ENCODE measurements around the gene MOK.

The MOK gene

DNA sequence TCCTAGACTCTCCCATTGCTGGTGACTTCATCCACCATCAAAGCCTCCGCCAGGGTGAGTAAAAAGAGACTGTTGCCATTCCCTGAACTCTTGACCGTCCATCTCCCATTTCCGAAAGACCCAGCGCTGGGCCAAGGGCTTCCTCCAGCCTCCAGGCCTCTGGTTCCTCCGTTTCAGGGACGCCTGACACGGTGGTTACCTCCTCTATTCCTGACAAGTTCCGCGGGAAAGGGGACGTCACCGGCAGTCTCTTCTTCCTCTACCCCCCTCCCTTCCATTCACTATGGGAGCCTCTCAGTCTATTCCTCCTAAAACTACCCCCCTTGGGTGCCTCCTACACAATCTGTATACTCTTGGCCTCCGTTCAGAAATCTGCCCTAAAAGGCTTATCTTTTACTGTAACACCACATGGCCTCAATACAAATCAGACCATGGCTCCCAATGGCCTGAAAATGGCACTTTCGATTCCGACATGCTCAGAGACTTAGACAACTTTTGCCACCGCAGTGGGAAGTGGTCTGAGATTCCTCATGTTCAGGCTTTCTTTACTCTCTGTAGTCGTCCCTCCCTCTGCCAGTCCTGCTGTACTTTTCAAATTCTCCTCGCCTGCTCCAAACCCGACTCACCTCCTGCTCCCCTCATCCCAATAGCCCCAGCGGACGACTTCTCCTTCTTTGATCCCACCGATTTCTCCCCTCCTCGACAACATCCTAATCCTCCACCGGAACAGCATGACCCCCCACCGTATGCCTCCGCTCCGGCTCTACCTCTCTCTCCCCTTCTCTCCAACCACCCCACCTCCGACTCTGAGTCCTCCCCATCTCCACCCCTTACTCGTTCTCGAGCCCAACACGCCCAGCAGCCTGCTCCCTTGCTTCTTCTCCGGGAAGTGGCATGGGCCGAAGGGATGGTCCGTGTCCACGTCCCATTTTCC, 70.4 kb downstream of the MOK start:
- Histone ChIP-seq H3K4me2 (ENCODE audit: low read depth, low read length) (peak overlapping the region; percentile 55; the same call in 1 of the 2 replicates), H3K4me3 (ENCODE audit: low read length) (peak overlapping the region; percentile 15; the same call in 1 of the 2 replicates)

DNA sequence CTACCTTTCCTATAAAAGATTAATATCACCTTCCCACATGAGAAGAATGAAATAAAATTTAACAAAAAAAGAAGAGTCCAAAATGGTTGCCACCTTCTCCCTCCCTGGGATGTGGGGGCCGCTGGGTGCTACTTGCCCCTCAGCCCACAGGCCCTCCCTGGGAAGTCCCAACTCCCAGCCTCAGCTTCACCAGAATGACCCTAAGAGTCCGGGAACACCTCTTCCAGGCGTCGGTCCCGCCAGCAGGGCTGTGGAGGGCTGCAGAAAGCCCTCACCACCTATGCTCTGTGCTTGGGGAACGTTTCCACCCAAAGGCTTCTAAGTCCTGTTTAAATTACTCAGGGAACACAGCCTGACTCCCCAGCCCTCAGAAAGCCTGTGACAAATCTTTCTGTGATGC, 71.9 kb downstream of the MOK start:
- H3K9me3 ChIP-seq (replicated peaks; ENCODE audit: insufficient read depth, low read length): no peaks in the 10 kb centered on the region
- no peaks in the 10 kb centered on the region for H3K36me3 ChIP-seq (replicated peaks; ENCODE audit: insufficient read depth, low read length)
- no peak for DNase-seq
- no peaks in the 10 kb centered on the region for H3F3A ChIP-seq (ENCODE audit: insufficient read depth, low read length)
- no peaks in the 10 kb centered on the region for H3K27me3 ChIP-seq (replicated peaks; ENCODE audit: insufficient read depth, low read length)
- H3K9me2 ChIP-seq (replicated peaks; ENCODE audit: insufficient read depth, low read length): no peaks in the 10 kb centered on the region
- no peak overlapping the region for H3K4me2 ChIP-seq (ENCODE audit: low read depth, low read length)
- H4K20me1 ChIP-seq (ENCODE audit: insufficient read depth, low read length): no peaks in the 10 kb centered on the region
- TF ChIP-seq, protein P1, sequence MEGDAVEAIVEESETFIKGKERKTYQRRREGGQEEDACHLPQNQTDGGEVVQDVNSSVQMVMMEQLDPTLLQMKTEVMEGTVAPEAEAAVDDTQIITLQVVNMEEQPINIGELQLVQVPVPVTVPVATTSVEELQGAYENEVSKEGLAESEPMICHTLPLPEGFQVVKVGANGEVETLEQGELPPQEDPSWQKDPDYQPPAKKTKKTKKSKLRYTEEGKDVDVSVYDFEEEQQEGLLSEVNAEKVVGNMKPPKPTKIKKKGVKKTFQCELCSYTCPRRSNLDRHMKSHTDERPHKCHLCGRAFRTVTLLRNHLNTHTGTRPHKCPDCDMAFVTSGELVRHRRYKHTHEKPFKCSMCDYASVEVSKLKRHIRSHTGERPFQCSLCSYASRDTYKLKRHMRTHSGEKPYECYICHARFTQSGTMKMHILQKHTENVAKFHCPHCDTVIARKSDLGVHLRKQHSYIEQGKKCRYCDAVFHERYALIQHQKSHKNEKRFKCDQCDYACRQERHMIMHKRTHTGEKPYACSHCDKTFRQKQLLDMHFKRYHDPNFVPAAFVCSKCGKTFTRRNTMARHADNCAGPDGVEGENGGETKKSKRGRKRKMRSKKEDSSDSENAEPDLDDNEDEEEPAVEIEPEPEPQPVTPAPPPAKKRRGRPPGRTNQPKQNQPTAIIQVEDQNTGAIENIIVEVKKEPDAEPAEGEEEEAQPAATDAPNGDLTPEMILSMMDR (IDR thresholded peaks at IDR 0.05; ENCODE audit: low read length): no peak
- TF ChIP-seq EZH2 (optimal IDR thresholded peaks at IDR 0.05; ENCODE audit: low read depth, low read length) (no peak), EZH2phosphoT487 (IDR thresholded peaks at IDR 0.05; ENCODE audit: low read length) (no peak)
- H3K9ac ChIP-seq (ENCODE audit: low read length): no peak overlapping the region
- no peak overlapping the region for H2AFZ ChIP-seq (ENCODE audit: low read length)
- no peaks in the 10 kb centered on the region for H3K4me1 ChIP-seq (ENCODE audit: low read length)
- no peaks in the 10 kb centered on the region for H3K79me2 ChIP-seq (ENCODE audit: low read length)
- no peak overlapping the region for H3K4me3 ChIP-seq (ENCODE audit: low read length)
- no peak overlapping the region for H3K27ac ChIP-seq (ENCODE audit: low read length)

More for the DNA sequence above, 70.4 kb downstream of the MOK start:
- H2AFZ ChIP-seq (ENCODE audit: low read length): peak overlapping the region; percentile 63; the same call in 1 of the 2 replicates
- H3K9me3 ChIP-seq (replicated peaks; ENCODE audit: insufficient read depth, low read length): no peaks in the 10 kb centered on the region
- H3F3A ChIP-seq (ENCODE audit: insufficient read depth, low read length): no peaks in the 10 kb centered on the region
- H3K9ac ChIP-seq (ENCODE audit: low read length): no peak overlapping the region
- H4K20me1 ChIP-seq (ENCODE audit: insufficient read depth, low read length): no peaks in the 10 kb centered on the region
- TF ChIP-seq EZH2 (optimal IDR thresholded peaks at IDR 0.05; ENCODE audit: low read depth, low read length) (no peak), EZH2phosphoT487 (IDR thresholded peaks at IDR 0.05; ENCODE audit: low read length) (no peak)
- TF ChIP-seq, protein P1 (IDR thresholded peaks at IDR 0.05; ENCODE audit: low read length): no peak
- no peak for DNase-seq
- H3K27me3 ChIP-seq (replicated peaks; ENCODE audit: insufficient read depth, low read length): no peaks in the 10 kb centered on the region
- H3K9me2 ChIP-seq (replicated peaks; ENCODE audit: insufficient read depth, low read length): no peaks in the 10 kb centered on the region
- no peaks in the 10 kb centered on the region for H3K4me1 ChIP-seq (ENCODE audit: low read length)
- H3K36me3 ChIP-seq (replicated peaks; ENCODE audit: insufficient read depth, low read length): no peaks in the 10 kb centered on the region
- no peaks in the 10 kb centered on the region for H3K79me2 ChIP-seq (ENCODE audit: low read length)
- no peak overlapping the region for H3K27ac ChIP-seq (ENCODE audit: low read length)

DNA sequence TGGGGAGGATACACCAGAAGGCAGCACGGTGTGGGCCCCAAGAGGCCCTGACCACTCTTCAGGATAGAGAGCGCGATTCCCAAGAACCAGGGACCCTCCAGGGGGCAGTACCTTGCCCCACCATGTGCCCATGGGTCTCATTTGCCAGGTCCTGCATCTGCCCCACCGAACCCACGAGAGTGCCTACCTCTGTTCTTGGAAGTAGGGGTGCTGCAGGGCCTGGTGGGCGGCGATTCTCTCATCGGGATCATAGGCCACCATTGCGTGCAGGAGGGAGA, 72.7 kb downstream of the MOK start:
- TF ChIP-seq EZH2phosphoT487 (IDR thresholded peaks at IDR 0.05; ENCODE audit: low read length) (no peak), EZH2 (optimal IDR thresholded peaks at IDR 0.05; ENCODE audit: low read depth, low read length) (no peak)
- TF ChIP-seq, protein P1 (IDR thresholded peaks at IDR 0.05; ENCODE audit: low read length): no peak
- no peaks in the 10 kb centered on the region for H3K9me3 ChIP-seq (replicated peaks; ENCODE audit: insufficient read depth, low read length)
- no peaks in the 10 kb centered on the region for H4K20me1 ChIP-seq (ENCODE audit: insufficient read depth, low read length)
- H3K79me2 ChIP-seq (ENCODE audit: low read length): no peaks in the 10 kb centered on the region
- H3K36me3 ChIP-seq (replicated peaks; ENCODE audit: insufficient read depth, low read length): no peaks in the 10 kb centered on the region
- no peak overlapping the region for H3K4me2 ChIP-seq (ENCODE audit: low read depth, low read length)
- no peaks in the 10 kb centered on the region for H3K4me1 ChIP-seq (ENCODE audit: low read length)
- no peaks in the 10 kb centered on the region for H3K27me3 ChIP-seq (replicated peaks; ENCODE audit: insufficient read depth, low read length)
- no peak overlapping the region for H3K9ac ChIP-seq (ENCODE audit: low read length)
- DNase-seq: no peak
- no peaks in the 10 kb centered on the region for H3F3A ChIP-seq (ENCODE audit: insufficient read depth, low read length)
- H3K9me2 ChIP-seq (replicated peaks; ENCODE audit: insufficient read depth, low read length): no peaks in the 10 kb centered on the region
- no peak overlapping the region for H3K4me3 ChIP-seq (ENCODE audit: low read length)
- H2AFZ ChIP-seq (ENCODE audit: low read length): no peak overlapping the region
- no peak overlapping the region for H3K27ac ChIP-seq (ENCODE audit: low read length)

Data from MM.1S (cell line).